GM13977 (cell line): ENCODE results near the gene TREML2.
"Not testable (repeated sequence)": the region's sequence is repeated elsewhere in the genome, so short reads cannot be mapped to it uniquely, and the experiment has no call there.

Source experiments
- DNase-seq: peaks from one replicate; pipeline ENCODE4 v3.0.0; 2012; ENCODE audit warnings: low spot score
- CTCF ChIP-seq: IDR thresholded peaks from 2 replicates; pipeline ENCODE4 v1.5.1; 2012; ENCODE audit warnings: mild to moderate bottlenecking, control low read depth; ENCODE audit not compliant: insufficient read depth; ENCODE audit errors: extremely low read depth, missing control alignments
- in situ Hi-C: fragments of 300-500 bp; cut with MboI; formaldehyde crosslinking; loops from one replicate; pipeline ENCODE4 v1.12.0; 2022; ENCODE audit warnings: low sequenced_read_pairs, low pct_unique_long_range_greater_than_20kb, mixed read lengths, inconsistent platforms; ENCODE audit not compliant: unreplicated experiment

Gene TREML2

GRCh38 chr6:41197234-41197633 is 3.7 kb downstream of the TREML2 start:
- no peak for DNase-seq
- in situ Hi-C loops: no loop called here
- TF ChIP-seq CTCF: no peak

- TF ChIP-seq CTCF: no peak
- in situ Hi-C loops: no loop called here
- DNase-seq: no peak
Observed at GRCh38 chr6:41194386-41194785, 6.6 kb downstream of the TREML2 start.

- in situ Hi-C loops: no loop called here
- TF ChIP-seq CTCF: no peak
- DNase-seq: no peak
Observed at GRCh38 chr6:41193884-41194283, 7.1 kb downstream of the TREML2 start.

- no peak for TF ChIP-seq CTCF
- no peak for DNase-seq
- in situ Hi-C loops: no loop called here
Observed at GRCh38 chr6:41193171-41193734, 7.7 kb downstream of the TREML2 start.

GRCh38 chr6:41191569-41191968 is 9.4 kb downstream of the TREML2 start:
- DNase-seq: peak; percentile 23
- peak; percentile 74 for TF ChIP-seq CTCF
- in situ Hi-C loops: no loop called here

GRCh38 chr6:41190791-41191190 is 10.2 kb downstream of the TREML2 start:
- in situ Hi-C loops: no loop called here
- DNase-seq: no peak
- TF ChIP-seq CTCF: no peak

GRCh38 chr6:41189967-41190366 is 11.0 kb downstream of the TREML2 start:
- TF ChIP-seq CTCF: no peak
- no peak for DNase-seq
- in situ Hi-C loops: no loop called here

- in situ Hi-C loops, DNase-seq: not testable (repeated sequence)
Observed at GRCh38 chr6:41189046-41189445, 11.9 kb downstream of the TREML2 start.
